ENCODE data around the gene UBTF. TPM values are rescaled to one million over a fixed set of nuclear protein-coding genes. Genes with fewer than 3 reads are reported as not detected.

The UBTF gene
- total and polyA plus RNA-seq, 9 of the 15 experiments (the other 6 are each of a cell fraction or from before 2014, with no cell fraction given), result 1.2 to 113 (median 83.6) TPM

- TF ChIP-seq TSHZ1 (CRISPR knock-in tag; IDR thresholded peaks at IDR 0.05) (no peak), CLOCK (CRISPR knock-in tag; IDR thresholded peaks at IDR 0.05; ENCODE audit: borderline replicate concordance) (0 out of 2 replicates have a peak, but pooled peaks have one; percentile 51), NFIX (CRISPR knock-in tag; IDR thresholded peaks at IDR 0.05; ENCODE audit: low read depth) (no peak), ZKSCAN1 (IDR thresholded peaks at IDR 0.05; ENCODE audit: low read depth, low read length) (peak; percentile 63; the same call in 1 of the 2 replicates), ZFX (CRISPR knock-in tag; IDR thresholded peaks at IDR 0.05) (peak; percentile 72), ARID4B (CRISPR knock-in tag; IDR thresholded peaks at IDR 0.05) (no peak), CBX2 (IDR thresholded peaks at IDR 0.05; ENCODE audit: insufficient read depth, low read length, poor library complexity, severe bottlenecking) (no peak), CBX1 (IDR thresholded peaks at IDR 0.05; ENCODE audit: low read depth) (no peak), ATF6 (CRISPR knock-in tag; IDR thresholded peaks at IDR 0.05) (no peak), MCM5 (IDR thresholded peaks at IDR 0.05; ENCODE audit: low read depth) (no peak), ELF2 (CRISPR knock-in tag; IDR thresholded peaks at IDR 0.05) (no peak), FOXA3 (CRISPR knock-in tag; conservative IDR thresholded peaks at IDR 0.05 in 1 of 2, IDR thresholded peaks at IDR 0.05 in 1 of 2) (no peak), TCFL5 (CRISPR knock-in tag; conservative IDR thresholded peaks at IDR 0.05) (no peak), HNRNPLL (IDR thresholded peaks at IDR 0.05; ENCODE audit: low read depth, low read length, poor library complexity, severe bottlenecking) (no peak)
Observed at GRCh38 chr17:44159519-44160210, 59.8 kb downstream of the UBTF start (continued).

Data from K562 (cell line).